Neural progenitor cell (in vitro differentiated cells): ENCODE data around the gene MKX.

ENCODE experiments used
- EZH2 ChIP-seq: fragments of 200-600 bp; sonication (generic); IDR thresholded peaks from 2 replicates; pipeline ENCODE4 v1.6.1; 2017; ENCODE audit warnings: antibody characterized with exemption, mild to moderate bottlenecking, moderate library complexity
- EZH2phosphoT487 ChIP-seq: fragments of 200-600 bp; sonication (generic); IDR thresholded peaks from 2 replicates; pipeline ENCODE4 v1.6.1; 2017; ENCODE audit warnings: antibody characterized with exemption
- TF ChIP-seq, protein P1 (sequence below): fragments of 200-600 bp; sonication (generic); IDR thresholded peaks from 2 replicates; pipeline ENCODE4 v1.5.1; 2017; ENCODE audit warnings: antibody characterized with exemption, mild to moderate bottlenecking

DNA sequence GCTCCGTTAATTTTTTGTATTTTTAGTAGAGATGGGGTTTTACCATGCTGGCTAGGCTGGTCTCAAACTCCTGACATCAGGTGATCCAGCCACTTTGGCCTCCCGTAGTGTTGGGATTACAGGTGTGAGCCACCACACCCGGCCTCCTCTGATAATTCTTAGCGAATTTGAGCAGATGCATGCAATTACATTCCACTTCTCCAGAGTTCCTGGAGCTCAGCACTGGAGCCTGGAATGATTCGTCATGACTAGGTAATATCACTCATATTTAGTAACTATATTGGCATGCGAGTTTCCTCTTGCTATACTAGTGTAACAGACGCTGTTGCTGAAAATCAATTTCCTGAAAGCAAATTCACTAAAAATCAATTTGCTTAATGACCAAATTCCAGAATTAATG is 86.8 kb downstream of the MKX start:
- TF ChIP-seq, protein P1, sequence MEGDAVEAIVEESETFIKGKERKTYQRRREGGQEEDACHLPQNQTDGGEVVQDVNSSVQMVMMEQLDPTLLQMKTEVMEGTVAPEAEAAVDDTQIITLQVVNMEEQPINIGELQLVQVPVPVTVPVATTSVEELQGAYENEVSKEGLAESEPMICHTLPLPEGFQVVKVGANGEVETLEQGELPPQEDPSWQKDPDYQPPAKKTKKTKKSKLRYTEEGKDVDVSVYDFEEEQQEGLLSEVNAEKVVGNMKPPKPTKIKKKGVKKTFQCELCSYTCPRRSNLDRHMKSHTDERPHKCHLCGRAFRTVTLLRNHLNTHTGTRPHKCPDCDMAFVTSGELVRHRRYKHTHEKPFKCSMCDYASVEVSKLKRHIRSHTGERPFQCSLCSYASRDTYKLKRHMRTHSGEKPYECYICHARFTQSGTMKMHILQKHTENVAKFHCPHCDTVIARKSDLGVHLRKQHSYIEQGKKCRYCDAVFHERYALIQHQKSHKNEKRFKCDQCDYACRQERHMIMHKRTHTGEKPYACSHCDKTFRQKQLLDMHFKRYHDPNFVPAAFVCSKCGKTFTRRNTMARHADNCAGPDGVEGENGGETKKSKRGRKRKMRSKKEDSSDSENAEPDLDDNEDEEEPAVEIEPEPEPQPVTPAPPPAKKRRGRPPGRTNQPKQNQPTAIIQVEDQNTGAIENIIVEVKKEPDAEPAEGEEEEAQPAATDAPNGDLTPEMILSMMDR = no peak
- no peak for TF ChIP-seq EZH2
- no peak for TF ChIP-seq EZH2phosphoT487
